Aorta (tissue), 5 donors: ENCODE measurements around the gene SPINT1. TPM values are rescaled to one million over a fixed set of nuclear protein-coding genes. Genes with fewer than 3 reads are reported as not detected.

Experiments
- ATAC-seq: fragments of 200-7000 bp; cut with Tn5 transposase; one replicate; pipeline ENCODE4 v1.9.1; 2022; ENCODE audit warnings: moderate library complexity; ENCODE audit not compliant: low FRiP score
- DNase-seq, 2 donors: peaks; one replicate each; pipeline ENCODE4 v3.0.0-alpha.2; 2020
- H3K27ac ChIP-seq, 2 donors: one replicate each; pipeline ENCODE4 v1.5.1; 2013; ENCODE audit warnings: low read length in 2 of 2, mild to moderate bottlenecking in 2 of 2, moderate library complexity in 2 of 2, control low read depth in 1 of 2, inconsistent platforms in 1 of 2, low read depth in 1 of 2
- H3K27me3 ChIP-seq, 2 donors: one replicate each; pipeline ENCODE4 v1.6.1; 2013; ENCODE audit warnings: control low read depth in 1 of 2, low read length in 1 of 2, mild to moderate bottlenecking in 1 of 2, moderate library complexity in 1 of 2; ENCODE audit not compliant: insufficient read depth in 2 of 2, control insufficient read depth in 1 of 2
- H3K36me3 ChIP-seq, 2 donors: one replicate each; pipeline ENCODE4 v1.6.1; 2013; ENCODE audit warnings: control low read depth in 1 of 2, low read length in 1 of 2, mild to moderate bottlenecking in 1 of 2; ENCODE audit not compliant: insufficient read depth in 2 of 2, control insufficient read depth in 1 of 2
- H3K4me1 ChIP-seq, 2 donors: one replicate each; pipeline ENCODE4 v1.6.1; 2013; ENCODE audit warnings: low read length in 2 of 2, control low read depth in 1 of 2, mild to moderate bottlenecking in 1 of 2, moderate library complexity in 1 of 2; ENCODE audit not compliant: insufficient read depth in 2 of 2, control insufficient read depth in 1 of 2
- H3K4me3 ChIP-seq, 2 donors: one replicate each; pipeline ENCODE4 v1.5.1; 2013; ENCODE audit warnings: low read length in 2 of 2, control low read depth in 1 of 2, mild to moderate bottlenecking in 1 of 2
- H3K9me3 ChIP-seq: one replicate; pipeline ENCODE4 v1.6.1; 2013; ENCODE audit warnings: mild to moderate bottlenecking, low read length; ENCODE audit not compliant: control insufficient read depth
- WGBS, 2 donors: extraction: QIAGEN DNeasy Blood & Tissue Kit; methylation state at CpG; one replicate each; pipeline ENCODE4 v1.1.7; 2013; 5-methylcytosine and 5-hydroxymethylcytosine counted together
- intact Hi-C, 2 donors: fragments of 100-400 bp; cut with DNase I; formaldehyde crosslinking; loops; one replicate each; pipeline versions ENCODE4 v1.14.2 to v1.15.0; 2022
- polyA plus RNA-seq, 2 donors: library from polyadenylated mRNA; stranded (reverse); fragments of 200-250 nt; gene quantifications; one replicate each; pipeline ENCODE4 v1.2.3, GENCODE V29; 2013
- total RNA-seq, 2 donors: library from RNA; stranded (reverse); fragmentation: NEBNext Ultra II Directional; extraction: Animal tissue kit (Norgen Biotek cat#: 25700); gene quantifications; one replicate each; pipeline ENCODE4 v1.2.1, GENCODE V29; 2021
- donor health status: healthy with polysubstance abuse.
- donor health status: Bipolar disorder and iron deficiency.
- donor health status: DM: no; HTN: no; CAD: no.
- donor health status: DM: no; HTN: no; CAD: no.
- donor health status: DM: yes; HTN: yes; CAD: no.

SPINT1 gene
- total and polyA plus RNA-seq, 4 donors, result 1.9 to 15.5 (median 3.1) TPM

DNA sequence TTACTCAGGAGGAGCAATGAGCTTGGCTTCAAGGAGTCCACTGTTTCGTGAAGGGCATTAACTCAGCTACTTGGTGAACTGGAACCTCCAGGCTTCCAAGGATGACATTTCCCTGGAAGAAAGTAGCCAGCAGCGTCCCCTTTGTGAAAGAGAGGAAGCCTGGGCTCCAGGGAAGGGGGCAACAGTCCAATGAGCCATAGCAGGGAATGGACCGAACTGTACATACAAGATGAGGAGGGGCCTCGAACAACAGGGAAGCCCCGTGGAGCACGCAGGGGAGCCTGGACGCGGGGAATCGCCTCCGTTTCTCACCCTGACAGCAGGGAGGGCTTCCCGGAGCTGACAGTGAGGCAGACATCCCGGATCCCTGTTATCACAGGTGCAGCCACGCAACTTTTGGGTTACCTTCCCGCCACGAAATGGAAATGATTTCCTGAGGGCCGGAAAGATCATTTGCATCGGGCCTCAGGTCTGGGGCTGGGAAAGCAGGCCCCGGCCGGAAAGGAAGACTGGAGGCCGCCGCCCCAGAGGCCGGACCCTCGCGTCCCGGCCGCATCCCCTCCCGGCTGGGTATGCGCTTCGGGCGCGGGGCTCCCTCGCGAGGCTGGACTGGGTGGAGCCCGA is 475 bp upstream of the SPINT1 start:
- intact Hi-C loops, result no loop called here
- 25 to 29% methylated on average over 23 to 34 of the region's 34 CpGs for WGBS, 2 donors

DNA sequence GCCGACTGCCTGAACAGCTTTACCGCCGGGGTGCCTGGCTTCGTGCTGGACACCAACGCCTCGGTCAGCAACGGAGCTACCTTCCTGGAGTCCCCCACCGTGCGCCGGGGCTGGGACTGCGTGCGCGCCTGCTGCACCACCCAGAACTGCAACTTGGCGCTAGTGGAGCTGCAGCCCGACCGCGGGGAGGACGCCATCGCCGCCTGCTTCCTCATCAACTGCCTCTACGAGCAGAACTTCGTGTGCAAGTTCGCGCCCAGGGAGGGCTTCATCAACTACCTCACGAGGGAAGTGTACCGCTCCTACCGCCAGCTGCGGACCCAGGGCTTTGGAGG is 815 bp downstream of the SPINT1 start:
- no peaks in the 10 kb centered on the region for H3K9me3 ChIP-seq
- H3K36me3 ChIP-seq, result no peaks in the 10 kb centered on the region
- H3K4me3 ChIP-seq, result peak overlapping the region in 1 of 2 donors; percentile 2
- WGBS, 2 donors, result 1 to 3% methylated on average over 28 of the region's 28 CpGs
- no peaks in the 10 kb centered on the region for H3K4me1 ChIP-seq
- intact Hi-C loops, result no loop called here
- ATAC-seq (no peak), DNase-seq (peak; percentile 53 to 81)
- H3K27ac ChIP-seq, result no peak overlapping the region
- no peaks in the 10 kb centered on the region for H3K27me3 ChIP-seq

More for the DNA sequence above, 475 bp upstream of the SPINT1 start:
- peak; percentile 7 to 59 for DNase-seq
- no peak overlapping the region for H3K27ac ChIP-seq
- H3K9me3 ChIP-seq, result no peaks in the 10 kb centered on the region
- H3K4me3 ChIP-seq, result peak overlapping the region in 1 of 2 donors; percentile 2
- H3K4me1 ChIP-seq, result no peaks in the 10 kb centered on the region
- H3K27me3 ChIP-seq, result no peaks in the 10 kb centered on the region
- no peak for ATAC-seq
- no peaks in the 10 kb centered on the region for H3K36me3 ChIP-seq

DNA sequence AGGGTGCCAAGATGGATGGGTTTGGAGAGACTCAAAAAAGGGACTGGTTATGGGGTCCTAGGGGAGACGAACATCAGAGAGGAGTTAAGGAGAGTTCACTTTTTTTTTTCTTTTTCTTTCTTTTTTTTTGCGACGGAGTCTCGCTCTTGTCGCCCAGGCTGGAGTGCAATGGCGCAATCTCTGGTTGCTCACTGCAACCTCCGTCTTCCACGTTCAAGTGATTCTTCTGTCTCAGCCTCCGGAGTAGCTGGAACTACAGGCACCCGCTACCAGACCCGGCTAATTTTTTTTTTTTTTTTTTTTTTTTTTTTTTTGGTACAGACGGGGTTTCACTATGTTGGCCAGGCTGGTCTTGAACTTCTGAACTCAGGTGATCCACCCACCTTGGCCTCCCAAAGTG is 1.2 kb downstream of the SPINT1 start:
- no peaks in the 10 kb centered on the region for H3K36me3 ChIP-seq
- no peak overlapping the region for H3K4me3 ChIP-seq
- WGBS, 2 donors, result 45 to 61% methylated on average over 10 to 12 of the region's 12 CpGs
- ATAC-seq (no peak), DNase-seq (no peak)
- no peak overlapping the region for H3K27ac ChIP-seq
- intact Hi-C loops, result no loop called here
- H3K9me3 ChIP-seq, result no peaks in the 10 kb centered on the region
- no peaks in the 10 kb centered on the region for H3K4me1 ChIP-seq
- H3K27me3 ChIP-seq, result no peaks in the 10 kb centered on the region

DNA sequence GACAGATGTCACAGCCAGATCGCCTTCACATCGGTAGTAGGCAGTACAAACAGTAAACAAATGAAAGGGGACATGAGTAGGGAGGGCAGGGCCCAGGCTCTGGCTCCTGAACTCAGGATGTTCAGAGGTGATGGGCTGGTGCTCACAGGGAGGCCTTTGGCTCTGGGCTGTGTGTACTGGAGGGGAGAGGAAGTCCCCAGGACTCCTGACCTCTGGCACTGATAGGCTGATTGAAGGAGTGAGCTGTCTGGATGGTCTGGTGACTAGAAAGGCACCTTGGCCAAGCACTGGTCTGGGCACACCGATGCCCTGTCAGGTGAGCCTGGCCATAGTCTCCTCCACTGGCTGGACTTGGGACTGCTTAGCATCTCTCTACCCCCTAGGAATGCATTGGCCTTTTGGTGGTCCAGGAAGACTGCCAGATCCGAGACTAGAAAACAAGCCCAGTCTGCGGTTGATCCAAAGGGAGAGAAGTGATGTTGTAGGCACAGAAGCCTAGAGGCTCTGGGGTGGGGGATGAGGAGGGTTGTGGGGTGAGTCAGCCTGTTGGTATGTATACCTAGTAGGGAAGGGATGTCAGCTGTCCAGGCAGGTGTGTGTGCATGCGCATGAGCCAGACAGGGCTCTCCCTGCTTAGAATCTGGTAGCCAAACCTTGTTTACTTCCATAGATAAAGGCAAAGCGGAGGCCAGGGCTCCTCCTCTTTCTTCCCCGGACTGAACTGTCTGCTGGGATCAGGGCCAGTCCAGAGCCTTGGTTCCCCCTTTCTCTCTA is 1.9 kb downstream of the SPINT1 start:
- WGBS, 2 donors, result 87 to 93% methylated on average over 8 of the region's 8 CpGs
- ATAC-seq (no peak), DNase-seq (peak; percentile 34)
- H3K27ac ChIP-seq, result no peak overlapping the region
- H3K9me3 ChIP-seq, result no peaks in the 10 kb centered on the region
- no peaks in the 10 kb centered on the region for H3K27me3 ChIP-seq
- intact Hi-C loops, result no loop called here
- no peaks in the 10 kb centered on the region for H3K36me3 ChIP-seq
- no peaks in the 10 kb centered on the region for H3K4me1 ChIP-seq
- H3K4me3 ChIP-seq, result no peak overlapping the region

DNA sequence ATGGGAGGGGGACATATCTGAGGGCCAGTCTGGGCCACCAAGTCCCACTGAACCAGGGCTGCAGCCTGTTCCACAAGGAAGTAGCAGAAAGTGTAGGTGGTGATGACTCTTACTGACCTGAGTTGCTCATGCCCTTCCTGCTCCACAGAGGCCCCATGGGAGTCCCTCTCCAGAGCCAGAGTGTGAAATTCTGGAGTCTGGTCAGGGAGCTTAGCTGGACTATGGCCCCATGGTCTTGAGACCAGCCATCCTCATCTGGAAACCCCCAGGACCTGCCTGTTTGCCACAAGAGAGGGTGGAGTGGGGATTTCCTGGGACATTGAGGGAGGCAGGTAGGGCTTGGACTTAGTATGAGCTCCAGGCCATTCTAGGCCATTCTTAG is 3.0 kb downstream of the SPINT1 start:
- H3K27me3 ChIP-seq, result no peaks in the 10 kb centered on the region
- ATAC-seq (no peak), DNase-seq (peak; percentile 29 to 30)
- no peaks in the 10 kb centered on the region for H3K4me1 ChIP-seq
- no peak overlapping the region for H3K4me3 ChIP-seq
- no peak overlapping the region for H3K27ac ChIP-seq
- intact Hi-C loops, result no loop called here
- no peaks in the 10 kb centered on the region for H3K36me3 ChIP-seq
- H3K9me3 ChIP-seq, result no peaks in the 10 kb centered on the region

DNA sequence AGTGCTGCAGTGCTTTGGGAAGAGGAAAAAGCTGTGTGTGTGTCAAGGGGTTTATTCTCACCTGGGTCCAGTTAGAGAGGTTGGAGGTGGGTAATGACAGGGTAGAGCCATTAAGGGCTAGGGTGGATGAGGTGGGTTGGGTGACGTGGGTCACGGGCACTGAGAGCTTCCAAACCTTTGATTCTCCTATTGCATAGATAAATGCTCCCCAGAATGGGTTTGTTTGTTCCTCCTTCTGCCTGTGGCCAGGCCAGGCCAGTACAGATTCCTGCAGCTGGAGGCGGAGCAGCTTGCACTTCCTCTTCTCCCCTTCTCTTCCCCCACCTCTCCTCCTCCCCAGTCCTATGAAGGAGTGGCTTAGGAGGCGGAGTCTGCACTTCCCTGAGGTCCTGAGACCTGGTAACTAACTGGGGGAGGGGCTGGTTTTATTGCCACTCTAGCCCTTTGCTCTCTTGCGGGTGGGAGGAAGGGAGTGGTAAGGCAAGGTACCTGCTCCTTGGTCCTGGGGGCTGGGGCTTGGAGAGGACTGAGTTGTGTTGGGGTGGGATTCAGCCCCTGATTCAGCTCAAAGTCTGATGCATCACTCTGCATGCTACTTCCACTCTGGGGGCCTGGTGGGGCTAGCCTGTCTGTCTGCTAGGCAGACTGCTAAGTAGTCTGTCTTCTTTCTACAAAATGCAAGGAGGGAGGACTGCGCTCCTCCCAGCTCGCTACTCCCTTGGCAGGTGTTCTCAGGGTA is 3.5 kb downstream of the SPINT1 start:
- DNase-seq, result peak; percentile 67 to 85
- H3K4me3 ChIP-seq, result no peak overlapping the region
- H3K9me3 ChIP-seq, result no peaks in the 10 kb centered on the region
- no peaks in the 10 kb centered on the region for H3K27me3 ChIP-seq
- 85 to 86% methylated on average over 7 of the region's 7 CpGs for WGBS, 2 donors
- intact Hi-C loops, result no loop called here
- peak; percentile 57 for ATAC-seq
- H3K27ac ChIP-seq, result no peak overlapping the region
- no peaks in the 10 kb centered on the region for H3K4me1 ChIP-seq
- H3K36me3 ChIP-seq, result no peaks in the 10 kb centered on the region

DNA sequence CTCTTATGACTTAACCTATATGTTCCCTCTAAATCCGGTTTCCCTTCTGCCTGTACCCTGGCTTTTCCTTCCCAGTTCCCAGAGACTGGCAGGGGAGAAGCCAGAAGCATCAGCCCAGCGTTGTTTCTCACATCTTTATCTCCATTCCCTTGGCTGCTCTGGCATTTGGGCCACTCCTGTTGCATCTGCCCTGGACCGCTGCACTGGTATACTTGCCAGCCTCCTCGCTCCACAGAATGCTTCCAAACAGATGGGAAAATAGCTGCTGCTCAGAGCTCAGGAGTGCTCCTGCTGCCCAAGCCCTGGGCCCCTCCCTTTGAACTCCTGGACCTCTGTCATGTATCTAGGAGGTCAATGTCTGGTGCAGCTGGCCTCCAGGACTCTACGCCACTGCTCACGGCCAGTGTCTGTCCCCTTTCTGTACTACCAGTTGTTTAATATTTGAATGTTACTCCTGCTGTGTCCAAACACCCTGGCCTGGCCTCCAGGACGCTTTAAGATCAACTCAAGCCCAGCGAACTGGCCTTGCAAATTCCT is 6.8 kb downstream of the SPINT1 start:
- no peaks in the 10 kb centered on the region for H3K36me3 ChIP-seq
- 89% methylated on average over 8 of the region's 8 CpGs for WGBS, 2 donors
- no peak overlapping the region for H3K4me3 ChIP-seq
- H3K4me1 ChIP-seq, result no peaks in the 10 kb centered on the region
- peak; percentile 14 to 42 for DNase-seq
- H3K27ac ChIP-seq, result no peak overlapping the region
- ATAC-seq, result no peak
- intact Hi-C loops, result loop anchor here (10.0 kb wide), 1 partner anchor 334 kb away; no protein-coding TSS in a partner anchor
- no peaks in the 10 kb centered on the region for H3K9me3 ChIP-seq
- no peaks in the 10 kb centered on the region for H3K27me3 ChIP-seq

DNA sequence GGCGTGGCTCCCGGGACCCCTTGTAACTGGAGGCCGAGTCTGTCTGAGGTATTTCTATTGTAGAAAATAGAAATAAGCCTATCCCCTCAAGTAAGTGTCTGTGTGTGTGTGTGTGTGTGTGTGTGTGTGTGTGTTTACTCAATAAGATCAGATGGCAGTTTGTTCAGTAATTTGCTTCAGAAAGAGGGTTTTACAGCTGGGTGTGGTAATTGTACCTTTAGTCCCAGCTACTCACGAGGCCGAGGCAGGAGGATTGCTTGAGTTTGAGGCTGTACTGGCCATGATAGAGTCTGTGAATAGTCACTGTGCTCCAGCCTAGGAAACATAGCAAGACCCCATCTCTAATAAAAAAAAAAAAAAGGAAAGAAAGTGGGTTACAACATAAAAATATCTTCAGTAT is 8.7 kb downstream of the SPINT1 start:
- intact Hi-C loops, result loop anchor here (10.0 kb wide), 1 partner anchor 332 kb away; no protein-coding TSS in a partner anchor
- Histone ChIP-seq H3K27me3 (no peaks in the 10 kb centered on the region), H3K4me3 (no peak overlapping the region), H3K27ac (no peak overlapping the region), H3K9me3 (no peaks in the 10 kb centered on the region), H3K36me3 (no peaks in the 10 kb centered on the region), H3K4me1 (no peaks in the 10 kb centered on the region)
- WGBS, 2 donors, result 96 to 97% methylated on average over 5 of the region's 5 CpGs
- ATAC-seq (no peak), DNase-seq (peak; percentile 2 to 4)
